ENCODE results near the gene IL1F10.

DNA sequence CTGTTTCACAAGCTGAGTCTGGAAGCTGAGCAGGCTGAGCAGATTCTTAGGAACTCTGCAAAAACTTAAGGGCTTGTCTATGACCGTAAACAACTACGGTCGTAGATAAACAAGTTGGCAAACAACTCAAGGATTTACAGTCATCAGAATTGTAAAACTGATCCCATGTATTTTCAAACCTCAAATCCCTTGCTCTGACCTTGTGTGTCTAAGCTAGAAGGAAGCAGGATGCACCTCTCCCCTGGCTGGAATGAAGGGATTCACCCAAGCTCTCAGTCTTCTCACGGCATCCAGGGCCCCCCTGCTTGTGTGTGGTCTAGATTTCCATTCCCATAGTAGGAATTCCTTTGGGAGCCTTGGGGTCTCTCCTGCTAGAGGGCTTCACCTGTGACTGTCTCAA is 47.2 kb downstream of the IL1F10 start:
- TF ChIP-seq, protein P1, sequence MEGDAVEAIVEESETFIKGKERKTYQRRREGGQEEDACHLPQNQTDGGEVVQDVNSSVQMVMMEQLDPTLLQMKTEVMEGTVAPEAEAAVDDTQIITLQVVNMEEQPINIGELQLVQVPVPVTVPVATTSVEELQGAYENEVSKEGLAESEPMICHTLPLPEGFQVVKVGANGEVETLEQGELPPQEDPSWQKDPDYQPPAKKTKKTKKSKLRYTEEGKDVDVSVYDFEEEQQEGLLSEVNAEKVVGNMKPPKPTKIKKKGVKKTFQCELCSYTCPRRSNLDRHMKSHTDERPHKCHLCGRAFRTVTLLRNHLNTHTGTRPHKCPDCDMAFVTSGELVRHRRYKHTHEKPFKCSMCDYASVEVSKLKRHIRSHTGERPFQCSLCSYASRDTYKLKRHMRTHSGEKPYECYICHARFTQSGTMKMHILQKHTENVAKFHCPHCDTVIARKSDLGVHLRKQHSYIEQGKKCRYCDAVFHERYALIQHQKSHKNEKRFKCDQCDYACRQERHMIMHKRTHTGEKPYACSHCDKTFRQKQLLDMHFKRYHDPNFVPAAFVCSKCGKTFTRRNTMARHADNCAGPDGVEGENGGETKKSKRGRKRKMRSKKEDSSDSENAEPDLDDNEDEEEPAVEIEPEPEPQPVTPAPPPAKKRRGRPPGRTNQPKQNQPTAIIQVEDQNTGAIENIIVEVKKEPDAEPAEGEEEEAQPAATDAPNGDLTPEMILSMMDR (IDR thresholded peaks at IDR 0.05; ENCODE audit: low read depth, low read length, poor library complexity, severe bottlenecking), result no peak
- no peak for TF ChIP-seq EZH2phosphoT487 (IDR thresholded peaks at IDR 0.05; ENCODE audit: borderline replicate concordance, low read length)

Measured in DOHH2 (cell line).